HepG2 (cell line): ENCODE measurements around the gene ORMDL3. TPM values are rescaled to one million over a fixed set of nuclear protein-coding genes. Genes with fewer than 3 reads are reported as not detected.
A peak's percentile ranks its signal among the peaks of the same experiment; 100 is the strongest.

Source experiments
- ADNP ChIP-seq: sonication (generic); formaldehyde crosslinking; IDR thresholded peaks from 2 replicates; pipeline ENCODE4 v1.4.0; 2020; ENCODE audit warnings: missing genetic modification reagents
- BRCA1 ChIP-seq: sonication (generic); formaldehyde crosslinking; IDR thresholded peaks from 2 replicates; pipeline ENCODE4 v1.4.0; 2020; ENCODE audit warnings: missing genetic modification reagents
- CBX5 ChIP-seq: sonication (generic); formaldehyde crosslinking; IDR thresholded peaks from 2 replicates; pipeline ENCODE4 v1.4.0; 2020; ENCODE audit warnings: missing genetic modification reagents, borderline replicate concordance
- CENPBD1 ChIP-seq: sonication (generic); formaldehyde crosslinking; IDR thresholded peaks from 2 replicates; pipeline ENCODE4 v1.8.0; 2022; ENCODE audit warnings: missing genetic modification reagents, low read depth, mild to moderate bottlenecking, borderline replicate concordance
- CERS6 ChIP-seq: sonication (generic); formaldehyde crosslinking; IDR thresholded peaks from 2 replicates; pipeline ENCODE4 v1.5.0; 2020; ENCODE audit warnings: missing genetic modification reagents
- CHCHD3 ChIP-seq: sonication (generic); formaldehyde crosslinking; IDR thresholded peaks from 2 replicates; pipeline ENCODE4 v1.8.0; 2022; ENCODE audit warnings: mild to moderate bottlenecking, missing genetic modification reagents, moderate library complexity
- CREB3 ChIP-seq: sonication (generic); formaldehyde crosslinking; IDR thresholded peaks from 2 replicates; pipeline ENCODE4 v1.5.0; 2020; ENCODE audit warnings: missing genetic modification reagents
- EEA1 ChIP-seq: sonication (generic); formaldehyde crosslinking; IDR thresholded peaks from 2 replicates; pipeline ENCODE4 v1.5.1; 2020; ENCODE audit warnings: mild to moderate bottlenecking, missing genetic modification reagents, borderline replicate concordance
- EED ChIP-seq: sonication (generic); formaldehyde crosslinking; IDR thresholded peaks from 2 replicates; pipeline ENCODE4 v1.5.0; 2020; ENCODE audit warnings: mild to moderate bottlenecking, missing genetic modification reagents
- GATA4 ChIP-seq: sonication (generic); IDR thresholded peaks from 2 replicates; pipeline ENCODE4 v1.6.1; 2016; ENCODE audit warnings: antibody characterized with exemption, low read depth, borderline replicate concordance
- GATAD1 ChIP-seq: IDR thresholded peaks from 2 replicates; pipeline ENCODE4 v1.6.1; 2016; ENCODE audit warnings: missing genetic modification reagents, missing compliant biosample characterization
- KDM6A ChIP-seq: IDR thresholded peaks from 2 replicates; pipeline ENCODE4 v1.6.1; 2016; ENCODE audit warnings: low read depth
- MAFK ChIP-seq, 2 experiments: IDR thresholded peaks in 1 of 2; conservative IDR thresholded peaks in 1 of 2; 2 replicates each; pipeline ENCODE4 v1.6.1; 2011; ENCODE audit warnings: improper control_type of control experiment in 2 of 2, low read length in 2 of 2
- MXD4 ChIP-seq: IDR thresholded peaks from 2 replicates; pipeline ENCODE4 v1.6.1; 2016; ENCODE audit warnings: mild to moderate bottlenecking, missing biosample characterization, missing genetic modification reagents
- NBN ChIP-seq: fragments of 450-650 bp; conservative IDR thresholded peaks from 2 replicates; pipeline ENCODE4 v1.6.1; 2017
- PHF8 ChIP-seq: sonication (generic); formaldehyde crosslinking; IDR thresholded peaks from 2 replicates; pipeline ENCODE4 v1.5.0; 2020; ENCODE audit warnings: missing genetic modification reagents
- PLRG1 ChIP-seq: fragments of 450-650 bp; conservative IDR thresholded peaks from 2 replicates; pipeline ENCODE4 v1.6.1; 2016
- RELA ChIP-seq: sonication (generic); formaldehyde crosslinking; IDR thresholded peaks from 2 replicates; pipeline ENCODE4 v1.4.0; 2020; ENCODE audit warnings: missing genetic modification reagents
- SP140L ChIP-seq: sonication (generic); formaldehyde crosslinking; IDR thresholded peaks from 2 replicates; pipeline ENCODE4 v1.4.0; 2020; ENCODE audit warnings: missing genetic modification reagents, borderline replicate concordance
- WIZ ChIP-seq: sonication (generic); formaldehyde crosslinking; IDR thresholded peaks from 2 replicates; pipeline ENCODE4 v1.5.1; 2020; ENCODE audit warnings: mild to moderate bottlenecking, missing genetic modification reagents
- ZBTB42 ChIP-seq: sonication (generic); formaldehyde crosslinking; IDR thresholded peaks from 2 replicates; pipeline ENCODE4 v1.5.0; 2020; ENCODE audit warnings: mild to moderate bottlenecking, missing genetic modification reagents
- ZC3H4 ChIP-seq: sonication (generic); formaldehyde crosslinking; IDR thresholded peaks from 2 replicates; pipeline ENCODE4 v1.4.0; 2020; ENCODE audit warnings: missing genetic modification reagents, borderline replicate concordance
- ZNF282 ChIP-seq: fragments of 450-650 bp; IDR thresholded peaks from 2 replicates; pipeline ENCODE4 v1.6.1; 2018; ENCODE audit not compliant: partially characterized antibody
- ZNF331 ChIP-seq: sonication (generic); formaldehyde crosslinking; IDR thresholded peaks from 2 replicates; pipeline ENCODE4 v1.4.0; 2020; ENCODE audit warnings: missing genetic modification reagents
- ZNF543 ChIP-seq: sonication (generic); formaldehyde crosslinking; IDR thresholded peaks from 2 replicates; pipeline ENCODE4 v1.4.0; 2020; ENCODE audit warnings: mild to moderate bottlenecking, missing genetic modification reagents
- ZNF562 ChIP-seq: sonication (generic); formaldehyde crosslinking; IDR thresholded peaks from 2 replicates; pipeline ENCODE4 v1.8.0; 2022; ENCODE audit warnings: missing genetic modification reagents, borderline replicate concordance
- ZNF576 ChIP-seq: sonication (generic); formaldehyde crosslinking; IDR thresholded peaks from 2 replicates; pipeline ENCODE4 v1.4.0; 2020; ENCODE audit warnings: mild to moderate bottlenecking, missing genetic modification reagents
- ZNF670 ChIP-seq: sonication (generic); formaldehyde crosslinking; IDR thresholded peaks from 2 replicates; pipeline ENCODE4 v1.8.0; 2022; ENCODE audit warnings: mild to moderate bottlenecking, missing genetic modification reagents, borderline replicate concordance
- ZSCAN29 ChIP-seq: sonication (generic); formaldehyde crosslinking; conservative IDR thresholded peaks from 2 replicates; pipeline ENCODE4 v1.4.0; 2020; ENCODE audit warnings: mild to moderate bottlenecking, missing genetic modification reagents
- polyA plus RNA-seq, 8 experiments: library from polyadenylated mRNA; depleted of rRNA in 3 of 8; stranded (reverse) in 7 of 8; unstranded in 1 of 8; fragments of >200 nt; fragmentation: Illumina TruSeq in 4 of 8; extraction: Trizol in 4 of 8; gene quantifications; 2 replicates each; pipeline versions ENCODE4 v1.2.1 to v1.2.3, GENCODE V29; 2011 to 2016; ENCODE audit warnings: low read depth in 4 of 8, missing spikeins in 1 of 8, mixed read lengths in 1 of 8; ENCODE audit not compliant: insufficient read depth in 1 of 8
- total RNA-seq, 5 experiments: library from RNA; depleted of rRNA; stranded (reverse); fragments of >200 nt; fragmentation: Illumina TruSeq; extraction: Trizol; gene quantifications; 2 replicates each; pipeline ENCODE4 v1.2.3, GENCODE V29; 2016; ENCODE audit warnings: low read depth in 1 of 5

ORMDL3 gene
- total and polyA plus RNA-seq, 2 of the 13 experiments (the other 11 are each of a cell fraction or from before 2014, with no cell fraction given) = 181 to 384 TPM

- TF ChIP-seq CHCHD3 (CRISPR knock-in tag) = 0 out of 2 replicates have a peak, but pooled peaks have one; percentile 63
- peak; percentile 62; the same call in 1 of the 2 replicates for TF ChIP-seq ADNP (CRISPR knock-in tag)
- peak; percentile 41; the same call in 1 of the 2 replicates for TF ChIP-seq ZC3H4 (CRISPR knock-in tag)
- TF ChIP-seq EED (CRISPR knock-in tag) = peak; percentile 58; the same call in 1 of the 2 replicates
- peak; percentile 76; the same call in 1 of the 2 replicates for TF ChIP-seq EEA1
- TF ChIP-seq BRCA1 (CRISPR knock-in tag) = peak; percentile 99
- peak; percentile 84 for TF ChIP-seq ZNF543 (CRISPR knock-in tag)
- no peak for TF ChIP-seq ZBTB42
- peak; percentile 91; the same call in 1 of the 2 replicates for TF ChIP-seq SP140L (CRISPR knock-in tag)
- no peak for TF ChIP-seq CERS6 (CRISPR knock-in tag)
- peak; percentile 94 for TF ChIP-seq MXD4
- no peak for TF ChIP-seq ZNF282
- TF ChIP-seq ZSCAN29 = peak; percentile 97
- peak; percentile 92 for TF ChIP-seq ZNF331
- peak; percentile 96 for TF ChIP-seq ZNF670
- TF ChIP-seq CREB3 (CRISPR knock-in tag) = peak; percentile 87; the same call in 1 of the 2 replicates
- peak; percentile 63 for TF ChIP-seq PHF8 (CRISPR knock-in tag)
- no peak; the same call in 1 of the 2 replicates for TF ChIP-seq RELA
- TF ChIP-seq MAFK (conservative IDR thresholded peaks at IDR 0.05 in 1 of 2, IDR thresholded peaks at IDR 0.05 in 1 of 2; ENCODE audit: low read length in 2 of 2) = no peak
- TF ChIP-seq CBX5 (CRISPR knock-in tag) = peak; percentile 97
- TF ChIP-seq PLRG1 = no peak
- peak; percentile 85; the same call in 1 of the 2 replicates for TF ChIP-seq WIZ (CRISPR knock-in tag)
- TF ChIP-seq GATAD1 (CRISPR knock-in tag) = peak; percentile 79
- peak; percentile 99 for TF ChIP-seq KDM6A (CRISPR knock-in tag)
- TF ChIP-seq NBN = no peak
- TF ChIP-seq ZNF562 (CRISPR knock-in tag) = no peak
- peak; percentile 84; the same call in 1 of the 2 replicates for TF ChIP-seq GATA4
- TF ChIP-seq ZNF576 (CRISPR knock-in tag) = no peak
- TF ChIP-seq CENPBD1 (CRISPR knock-in tag) = no peak
These were observed 3.3 kb downstream of the ORMDL3 start (continued) for GRCh38 chr17:39923836-39924690.
